ENCODE measurements around the gene KIF5A. TPM values are rescaled to one million over a fixed set of nuclear protein-coding genes. Genes with fewer than 3 reads are reported as not detected.

KIF5A gene
- total RNA-seq, 1 donor from 2014 or later, result 7.9 TPM

- H3K4me1 ChIP-seq, result peaks cover 41% of the 10 kb centered on the region
- H3K36me3 ChIP-seq, result no peaks in the 10 kb centered on the region
- H3K9me3 ChIP-seq (ENCODE audit: low read depth), result no peaks in the 10 kb centered on the region
- peaks cover 45% of the 10 kb centered on the region for H3F3A ChIP-seq (ENCODE audit: low read depth)
- no peak for DNase-seq (ENCODE audit: low spot score)
- Mint-ChIP-seq H3K27ac (no peak overlapping the region), H3K4me1 (peaks cover 60% of the 10 kb centered on the region), H3K36me3 (no peaks in the 10 kb centered on the region), H3K27me3 (ENCODE audit: insufficient read depth, low read depth) (peaks cover 35% of the 10 kb centered on the region), H3K9me3 (no peaks in the 10 kb centered on the region), H3K4me3 (peak overlapping the region; percentile 87)
- no peak for TF ChIP-seq CTCF (IDR thresholded peaks at IDR 0.05)
- no peak for TF ChIP-seq EZH2 (IDR thresholded peaks at IDR 0.05)
- TF ChIP-seq EZH2phosphoT487 (IDR thresholded peaks at IDR 0.05), result no peak
- H3K4me3 ChIP-seq, result peak overlapping the region; percentile 79
- peaks cover 24% of the 10 kb centered on the region for H3K27me3 ChIP-seq
- H3K9ac ChIP-seq, result no peak overlapping the region
- H4K20me1 ChIP-seq (ENCODE audit: low read depth), result peaks cover 49% of the 10 kb centered on the region
- no peak overlapping the region for H3K27ac ChIP-seq
- H2AFZ ChIP-seq (replicated peaks), result peak overlapping the region; percentile 91
- H3K4me2 ChIP-seq, result peak overlapping the region; percentile 90
- H3K79me2 ChIP-seq (ENCODE audit: low read depth), result peaks cover 52% of the 10 kb centered on the region
These were observed 488 bp upstream of the KIF5A start for GRCh38 chr12:57549203-57549908.

- H3K4me1 Mint-ChIP-seq, result peaks cover 53% of the 10 kb centered on the region
- no peaks in the 10 kb centered on the region for H3K36me3 Mint-ChIP-seq
- Histone ChIP-seq H4K20me1 (ENCODE audit: low read depth) (peaks cover 52% of the 10 kb centered on the region), H2AFZ (replicated peaks) (peak overlapping the region; percentile 91), H3K9ac (no peak overlapping the region), H3K4me1 (peaks cover 37% of the 10 kb centered on the region), H3K27me3 (peaks cover 24% of the 10 kb centered on the region), H3K4me2 (peak overlapping the region; percentile 90), H3K36me3 (no peaks in the 10 kb centered on the region), H3K79me2 (ENCODE audit: low read depth) (peaks cover 47% of the 10 kb centered on the region), H3F3A (ENCODE audit: low read depth) (peaks cover 45% of the 10 kb centered on the region), H3K27ac (no peak overlapping the region), H3K9me3 (ENCODE audit: low read depth) (no peaks in the 10 kb centered on the region), H3K4me3 (peak overlapping the region; percentile 79)
- peak overlapping the region; percentile 87 for H3K4me3 Mint-ChIP-seq
- no peak overlapping the region for H3K27ac Mint-ChIP-seq
- no peak for DNase-seq (ENCODE audit: low spot score)
- H3K27me3 Mint-ChIP-seq (ENCODE audit: insufficient read depth, low read depth), result peaks cover 36% of the 10 kb centered on the region
- TF ChIP-seq EZH2 (IDR thresholded peaks at IDR 0.05) (no peak), EZH2phosphoT487 (IDR thresholded peaks at IDR 0.05) (no peak), CTCF (IDR thresholded peaks at IDR 0.05) (no peak)
- no peaks in the 10 kb centered on the region for H3K9me3 Mint-ChIP-seq
These were observed 1.1 kb downstream of the KIF5A start for GRCh38 chr12:57550641-57551549.

- H3K9me3 ChIP-seq (ENCODE audit: low read depth), result no peaks in the 10 kb centered on the region
These were observed 1.9 kb downstream of the KIF5A start for GRCh38 chr12:57551637-57552305.

More at GRCh38 chr12:57551637-57552305, 1.9 kb downstream of the KIF5A start:
- no peaks in the 10 kb centered on the region for H3K9me3 Mint-ChIP-seq
- no peak overlapping the region for H3K27ac Mint-ChIP-seq
- H4K20me1 ChIP-seq (ENCODE audit: low read depth), result peaks cover 56% of the 10 kb centered on the region
- no peak overlapping the region for H3K9ac ChIP-seq
- peaks cover 33% of the 10 kb centered on the region for H3K4me1 ChIP-seq
- peak overlapping the region; percentile 87 for H3K4me3 Mint-ChIP-seq
- peaks cover 24% of the 10 kb centered on the region for H3K27me3 ChIP-seq
- no peak overlapping the region for H3K27ac ChIP-seq
- peaks cover 38% of the 10 kb centered on the region for H3K79me2 ChIP-seq (ENCODE audit: low read depth)
- H3K36me3 Mint-ChIP-seq, result no peaks in the 10 kb centered on the region
- peak overlapping the region; percentile 70 for H3K4me2 ChIP-seq
- H2AFZ ChIP-seq (replicated peaks), result no peak overlapping the region
- H3K4me1 Mint-ChIP-seq, result peaks cover 48% of the 10 kb centered on the region
- DNase-seq (ENCODE audit: low spot score), result no peak
- peaks cover 48% of the 10 kb centered on the region for H3F3A ChIP-seq (ENCODE audit: low read depth)
- no peak overlapping the region for H3K4me3 ChIP-seq
- H3K27me3 Mint-ChIP-seq (ENCODE audit: insufficient read depth, low read depth), result peaks cover 38% of the 10 kb centered on the region
- H3K36me3 ChIP-seq, result no peaks in the 10 kb centered on the region
- no peak for TF ChIP-seq CTCF (IDR thresholded peaks at IDR 0.05)
- no peak for TF ChIP-seq EZH2phosphoT487 (IDR thresholded peaks at IDR 0.05)
- no peak for TF ChIP-seq EZH2 (IDR thresholded peaks at IDR 0.05)

All from neural progenitor cell (in vitro differentiated cells).